ENCODE data around the gene BEAN1. TPM values are rescaled to one million over a fixed set of nuclear protein-coding genes. Genes with fewer than 3 reads are reported as not detected.

Gene BEAN1
- total RNA-seq, 1 experiment from 2014 or later, result not detected

- no peak for TF ChIP-seq CTCF (IDR thresholded peaks at IDR 0.05)
- no peak for TF ChIP-seq GABPB1 (CRISPR knock-in tag; IDR thresholded peaks at IDR 0.05)
- no peak for TF ChIP-seq ZNF263 (CRISPR knock-in tag; IDR thresholded peaks at IDR 0.05; ENCODE audit: low read depth)
- TF ChIP-seq, protein P1, sequence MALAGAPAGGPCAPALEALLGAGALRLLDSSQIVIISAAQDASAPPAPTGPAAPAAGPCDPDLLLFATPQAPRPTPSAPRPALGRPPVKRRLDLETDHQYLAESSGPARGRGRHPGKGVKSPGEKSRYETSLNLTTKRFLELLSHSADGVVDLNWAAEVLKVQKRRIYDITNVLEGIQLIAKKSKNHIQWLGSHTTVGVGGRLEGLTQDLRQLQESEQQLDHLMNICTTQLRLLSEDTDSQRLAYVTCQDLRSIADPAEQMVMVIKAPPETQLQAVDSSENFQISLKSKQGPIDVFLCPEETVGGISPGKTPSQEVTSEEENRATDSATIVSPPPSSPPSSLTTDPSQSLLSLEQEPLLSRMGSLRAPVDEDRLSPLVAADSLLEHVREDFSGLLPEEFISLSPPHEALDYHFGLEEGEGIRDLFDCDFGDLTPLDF (CRISPR knock-in tag; IDR thresholded peaks at IDR 0.05), result no peak
- TF ChIP-seq SP1 (CRISPR knock-in tag; conservative IDR thresholded peaks at IDR 0.05), result no peak
Observed at GRCh38 chr16:66378741-66379570, 48.1 kb upstream of the BEAN1 start (continued).

GRCh38 chr16:66379571-66379941 lies 47.5 kb upstream of the BEAN1 start:
- Mint-ChIP-seq H3K9me3 (peaks cover 16% of the 10 kb centered on the region), H3K27me3 (ENCODE audit: low read depth) (no peaks in the 10 kb centered on the region), H3K4me1 (peaks cover 16% of the 10 kb centered on the region), H3K4me3 (no peak overlapping the region), H3K36me3 (no peaks in the 10 kb centered on the region), H3K27ac (no peak overlapping the region)
- TF ChIP-seq NR2C2 (CRISPR knock-in tag; IDR thresholded peaks at IDR 0.05) (no peak), ZNF512 (CRISPR knock-in tag; IDR thresholded peaks at IDR 0.05; ENCODE audit: borderline replicate concordance) (no peak), SMAD3 (CRISPR knock-in tag; IDR thresholded peaks at IDR 0.05; ENCODE audit: borderline replicate concordance) (no peak), ZNF121 (CRISPR knock-in tag; IDR thresholded peaks at IDR 0.05) (no peak), ZNF232 (CRISPR knock-in tag; IDR thresholded peaks at IDR 0.05) (no peak), NFYB (CRISPR knock-in tag; conservative IDR thresholded peaks at IDR 0.05; ENCODE audit: low read depth) (no peak), NFE2L1 (CRISPR knock-in tag; IDR thresholded peaks at IDR 0.05) (no peak), E2F4 (CRISPR knock-in tag; IDR thresholded peaks at IDR 0.05; ENCODE audit: borderline replicate concordance, low read depth) (no peak), TP53 (CRISPR knock-in tag; IDR thresholded peaks at IDR 0.05) (no peak), ZNF263 (CRISPR knock-in tag; IDR thresholded peaks at IDR 0.05; ENCODE audit: low read depth) (no peak), NR1H2 (CRISPR knock-in tag; IDR thresholded peaks at IDR 0.05) (no peak), GTF2I (CRISPR knock-in tag; conservative IDR thresholded peaks at IDR 0.05) (no peak), OVOL2 (CRISPR knock-in tag; IDR thresholded peaks at IDR 0.05; ENCODE audit: borderline replicate concordance) (no peak), ZNF671 (CRISPR knock-in tag; IDR thresholded peaks at IDR 0.05) (no peak), MYBL2 (CRISPR knock-in tag; IDR thresholded peaks at IDR 0.05) (no peak), FOXJ3 (CRISPR knock-in tag; IDR thresholded peaks at IDR 0.05; ENCODE audit: borderline replicate concordance) (no peak)
- TF ChIP-seq, protein P2, sequence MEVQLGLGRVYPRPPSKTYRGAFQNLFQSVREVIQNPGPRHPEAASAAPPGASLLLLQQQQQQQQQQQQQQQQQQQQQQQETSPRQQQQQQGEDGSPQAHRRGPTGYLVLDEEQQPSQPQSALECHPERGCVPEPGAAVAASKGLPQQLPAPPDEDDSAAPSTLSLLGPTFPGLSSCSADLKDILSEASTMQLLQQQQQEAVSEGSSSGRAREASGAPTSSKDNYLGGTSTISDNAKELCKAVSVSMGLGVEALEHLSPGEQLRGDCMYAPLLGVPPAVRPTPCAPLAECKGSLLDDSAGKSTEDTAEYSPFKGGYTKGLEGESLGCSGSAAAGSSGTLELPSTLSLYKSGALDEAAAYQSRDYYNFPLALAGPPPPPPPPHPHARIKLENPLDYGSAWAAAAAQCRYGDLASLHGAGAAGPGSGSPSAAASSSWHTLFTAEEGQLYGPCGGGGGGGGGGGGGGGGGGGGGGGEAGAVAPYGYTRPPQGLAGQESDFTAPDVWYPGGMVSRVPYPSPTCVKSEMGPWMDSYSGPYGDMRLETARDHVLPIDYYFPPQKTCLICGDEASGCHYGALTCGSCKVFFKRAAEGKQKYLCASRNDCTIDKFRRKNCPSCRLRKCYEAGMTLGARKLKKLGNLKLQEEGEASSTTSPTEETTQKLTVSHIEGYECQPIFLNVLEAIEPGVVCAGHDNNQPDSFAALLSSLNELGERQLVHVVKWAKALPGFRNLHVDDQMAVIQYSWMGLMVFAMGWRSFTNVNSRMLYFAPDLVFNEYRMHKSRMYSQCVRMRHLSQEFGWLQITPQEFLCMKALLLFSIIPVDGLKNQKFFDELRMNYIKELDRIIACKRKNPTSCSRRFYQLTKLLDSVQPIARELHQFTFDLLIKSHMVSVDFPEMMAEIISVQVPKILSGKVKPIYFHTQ (CRISPR knock-in tag; IDR thresholded peaks at IDR 0.05), result no peak
- ATAC-seq (no peak), DNase-seq (ENCODE audit: low spot score) (no peak)
- POLR2A ChIA-PET, result no interaction called here
- CTCF ChIA-PET, result no interaction called here

Data from WTC11 (cell line).